Activated CD8-positive, alpha-beta memory T cell treated with anti-CD3 and anti-CD28 coated beads, Interleukin-2, amount 50 U/mL, for 24 hours (primary cell): Measurements from ENCODE around the gene GSC.
"Not testable (repeated sequence)": the region's sequence is repeated elsewhere in the genome, so short reads cannot be mapped to it uniquely, and the experiment has no call there.

Source experiments
- DNase-seq: peaks from one replicate; pipeline ENCODE4 v3.0.0-alpha.2; 2020; ENCODE audit errors: extremely low read depth

GSC gene

DNA sequence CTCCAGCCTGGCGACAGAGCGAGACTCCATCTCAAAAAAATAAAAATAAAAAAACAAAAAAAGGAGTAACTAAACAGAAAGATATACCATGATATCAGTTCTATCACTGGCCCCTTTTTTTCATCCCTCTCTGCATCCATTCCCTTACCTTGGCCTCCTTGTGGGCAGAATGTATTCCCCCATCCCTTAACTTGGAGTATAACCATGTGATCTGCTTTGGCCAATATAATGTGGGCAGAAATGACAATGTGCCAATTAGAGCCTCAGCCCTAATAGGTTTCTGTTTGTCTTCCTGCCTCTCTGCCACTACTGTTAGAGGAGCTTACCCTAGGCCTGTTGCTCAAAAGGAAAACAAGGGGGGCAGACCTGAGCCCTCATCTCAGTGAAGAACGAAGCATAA lies 23.8 kb downstream of the GSC start:
- DNase-seq, result no peak

DNA sequence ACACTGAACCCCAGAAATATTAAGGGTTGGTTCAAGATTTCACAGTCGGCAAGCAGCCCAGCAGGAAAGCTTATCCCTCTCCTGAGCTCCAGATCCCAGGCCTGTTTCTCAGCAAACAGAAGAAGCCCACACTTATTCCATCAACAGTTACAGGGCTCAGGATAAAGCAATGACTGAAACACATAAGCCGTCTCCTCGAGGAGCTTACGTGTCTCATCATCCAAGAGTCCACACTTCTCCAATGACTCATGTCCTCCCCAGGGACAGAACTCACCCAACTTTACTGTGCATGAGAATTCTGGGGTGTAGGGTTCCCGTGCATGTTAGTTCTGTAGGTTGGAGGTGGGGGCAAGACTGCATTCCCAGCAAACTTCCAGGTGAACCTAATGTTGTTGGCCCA lies 31.2 kb downstream of the GSC start:
- DNase-seq, result no peak

DNA sequence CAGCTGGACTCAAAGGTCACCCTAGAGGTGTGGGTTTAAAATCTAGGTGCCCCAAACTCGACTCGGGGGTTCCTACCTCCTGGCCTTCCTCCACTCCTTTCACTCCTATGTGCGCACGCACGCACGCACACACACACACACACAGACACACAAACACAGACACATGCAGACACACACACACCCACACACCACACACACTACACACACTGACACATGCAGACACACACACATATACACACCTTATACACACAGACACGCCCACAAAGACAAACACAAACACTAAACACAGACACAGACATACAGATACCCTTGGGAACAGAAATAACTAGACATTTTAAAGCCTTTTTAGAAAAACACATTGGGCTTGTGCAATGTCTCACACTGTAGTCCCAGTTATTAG lies 31.8 kb downstream of the GSC start:
- DNase-seq, result no peak

DNA sequence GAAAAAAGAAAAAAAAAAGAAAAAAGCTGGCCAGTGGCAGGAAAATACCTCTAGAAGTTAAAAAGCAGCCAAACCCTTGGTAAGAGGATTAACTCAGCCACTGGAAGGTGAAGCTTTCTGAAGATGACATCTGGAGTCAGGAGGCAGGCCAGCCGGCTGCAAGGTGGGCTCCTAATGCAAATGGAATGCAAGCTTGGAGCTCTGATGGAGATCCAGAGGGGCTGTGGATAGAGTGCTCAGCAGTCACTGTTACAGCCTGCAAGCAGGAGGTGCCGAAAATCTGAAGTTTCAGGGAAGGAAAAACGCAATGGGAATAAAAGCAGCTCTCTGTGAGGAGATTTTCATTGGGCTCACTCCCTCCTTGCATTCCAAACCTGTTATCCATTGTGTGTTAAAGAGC lies 41.0 kb downstream of the GSC start:
- no peak for DNase-seq

DNA sequence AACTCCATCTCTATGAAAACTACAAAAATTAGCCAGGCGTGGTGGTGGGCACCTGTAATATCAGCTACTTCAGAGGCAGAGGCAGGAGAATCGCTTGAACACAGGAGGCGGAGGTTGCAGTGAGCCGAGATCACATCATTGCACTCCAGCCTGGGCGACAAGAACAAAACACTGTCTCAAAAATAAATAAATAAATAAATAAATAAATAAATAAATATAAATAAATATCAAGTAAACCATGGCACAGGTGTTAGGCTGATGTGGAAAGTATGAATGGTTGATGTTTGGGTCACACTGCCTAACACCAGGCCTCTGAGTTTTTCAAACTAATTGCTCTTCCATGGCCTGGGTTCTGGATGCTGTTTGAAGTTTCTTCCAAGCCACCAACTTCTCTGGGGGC lies 41.5 kb downstream of the GSC start:
- not testable (repeated sequence) for DNase-seq

GRCh38 chr14:94726649-94727048 lies 43.3 kb downstream of the GSC start:
- not testable (repeated sequence) for DNase-seq

- DNase-seq, result no peak
Measured at GRCh38 chr14:94724993-94725392, 44.9 kb downstream of the GSC start.

GRCh38 chr14:94722397-94722796 lies 47.5 kb downstream of the GSC start:
- DNase-seq, result no peak
